Thoracic aorta (tissue), 2 donors: ENCODE results near the gene PFN4. TPM values are rescaled to one million over a fixed set of nuclear protein-coding genes. Genes with fewer than 3 reads are reported as not detected.
"Not testable (repeated sequence)": the region's sequence is repeated elsewhere in the genome, so short reads cannot be mapped to it uniquely, and the experiment has no call there.

Source experiments
- ATAC-seq: fragments of 150-250 bp; one replicate; pipeline ENCODE4 v1.8.0; 2017; ENCODE audit warnings: low read depth; ENCODE audit not compliant: insufficient number of reproducible peaks, low FRiP score
- DNase-seq: peaks from one replicate; pipeline ENCODE4 v3.0.0-alpha.2; 2020; ENCODE audit warnings: low spot score
- H3K27ac ChIP-seq, 2 donors: fragments of 200-600 bp; sonication (generic); 1 replicate in 1 of 2; 2 replicates in 1 of 2; pipeline ENCODE4 v1.5.1; 2016; ENCODE audit warnings: mild to moderate bottlenecking in 2 of 2, moderate library complexity in 2 of 2
- H3K27me3 ChIP-seq: fragments of 200-600 bp; sonication (generic); replicated peaks from 2 replicates; pipeline ENCODE4 v1.6.0; 2016; ENCODE audit warnings: mild to moderate bottlenecking; ENCODE audit not compliant: insufficient read depth
- H3K36me3 ChIP-seq: fragments of 200-600 bp; sonication (generic); one replicate; pipeline ENCODE4 v1.5.1; 2016
- H3K4me1 ChIP-seq, 2 donors: fragments of 200-600 bp; sonication (generic); 1 replicate in 1 of 2; 2 replicates in 1 of 2; pipeline versions ENCODE4 v1.5.1 to v1.6.0; 2016; ENCODE audit warnings: low read depth in 2 of 2, mild to moderate bottlenecking in 1 of 2; ENCODE audit not compliant: control insufficient read depth in 1 of 2
- H3K4me3 ChIP-seq: fragments of 200-600 bp; sonication (generic); 2 replicates; pipeline ENCODE4 v1.5.1; 2016; ENCODE audit warnings: mild to moderate bottlenecking
- H3K9me3 ChIP-seq: fragments of 200-600 bp; sonication (generic); 2 replicates; pipeline ENCODE4 v1.5.1; 2016
- total RNA-seq, 2 donors: library from RNA; depleted of rRNA; stranded (reverse); fragments of >200 nt; gene quantifications; one replicate each; pipeline versions ENCODE4 v1.1.0 to v1.2.3, GENCODE V29; 2016
- TF ChIP-seq, protein P1 (sequence below): fragments of 200-600 bp; sonication (generic); IDR thresholded peaks from one replicate; pipeline ENCODE4 v1.5.1; 2019; ENCODE audit warnings: antibody characterized with exemption

Gene PFN4
- total RNA-seq, 2 donors from 2014 or later = 1.9 TPM; not detected in 1

DNA sequence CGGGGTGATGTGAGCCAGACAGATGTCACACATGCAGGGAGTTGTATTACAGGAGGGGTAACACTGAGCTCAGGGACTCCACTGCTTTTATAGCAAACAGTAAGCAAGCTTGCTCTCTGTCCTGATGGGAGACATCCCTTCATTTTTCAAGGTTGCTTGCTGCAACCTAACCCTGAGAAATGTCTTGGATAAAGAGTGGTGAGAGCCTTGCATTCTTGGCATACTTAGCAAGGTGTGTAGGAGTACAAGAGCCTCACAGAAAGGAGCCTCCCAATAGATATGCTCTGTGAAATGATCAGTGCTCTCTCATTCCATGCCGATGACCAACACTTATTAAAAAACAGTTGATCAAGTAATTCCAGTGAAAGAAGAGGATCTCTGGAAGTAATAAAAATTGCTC, 8.1 kb downstream of the PFN4 start:
- DNase-seq = no peak
- Histone ChIP-seq H3K27me3 (no peaks in the 10 kb centered on the region), H3K9me3 (no peaks in the 10 kb centered on the region), H3K4me1 (no peaks in the 10 kb centered on the region), H3K36me3 (peaks cover 4% of the 10 kb centered on the region), H3K4me3 (no peak overlapping the region), H3K27ac (no peak overlapping the region)
- no peak for ATAC-seq
- TF ChIP-seq, protein P1, sequence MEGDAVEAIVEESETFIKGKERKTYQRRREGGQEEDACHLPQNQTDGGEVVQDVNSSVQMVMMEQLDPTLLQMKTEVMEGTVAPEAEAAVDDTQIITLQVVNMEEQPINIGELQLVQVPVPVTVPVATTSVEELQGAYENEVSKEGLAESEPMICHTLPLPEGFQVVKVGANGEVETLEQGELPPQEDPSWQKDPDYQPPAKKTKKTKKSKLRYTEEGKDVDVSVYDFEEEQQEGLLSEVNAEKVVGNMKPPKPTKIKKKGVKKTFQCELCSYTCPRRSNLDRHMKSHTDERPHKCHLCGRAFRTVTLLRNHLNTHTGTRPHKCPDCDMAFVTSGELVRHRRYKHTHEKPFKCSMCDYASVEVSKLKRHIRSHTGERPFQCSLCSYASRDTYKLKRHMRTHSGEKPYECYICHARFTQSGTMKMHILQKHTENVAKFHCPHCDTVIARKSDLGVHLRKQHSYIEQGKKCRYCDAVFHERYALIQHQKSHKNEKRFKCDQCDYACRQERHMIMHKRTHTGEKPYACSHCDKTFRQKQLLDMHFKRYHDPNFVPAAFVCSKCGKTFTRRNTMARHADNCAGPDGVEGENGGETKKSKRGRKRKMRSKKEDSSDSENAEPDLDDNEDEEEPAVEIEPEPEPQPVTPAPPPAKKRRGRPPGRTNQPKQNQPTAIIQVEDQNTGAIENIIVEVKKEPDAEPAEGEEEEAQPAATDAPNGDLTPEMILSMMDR = no peak

DNA sequence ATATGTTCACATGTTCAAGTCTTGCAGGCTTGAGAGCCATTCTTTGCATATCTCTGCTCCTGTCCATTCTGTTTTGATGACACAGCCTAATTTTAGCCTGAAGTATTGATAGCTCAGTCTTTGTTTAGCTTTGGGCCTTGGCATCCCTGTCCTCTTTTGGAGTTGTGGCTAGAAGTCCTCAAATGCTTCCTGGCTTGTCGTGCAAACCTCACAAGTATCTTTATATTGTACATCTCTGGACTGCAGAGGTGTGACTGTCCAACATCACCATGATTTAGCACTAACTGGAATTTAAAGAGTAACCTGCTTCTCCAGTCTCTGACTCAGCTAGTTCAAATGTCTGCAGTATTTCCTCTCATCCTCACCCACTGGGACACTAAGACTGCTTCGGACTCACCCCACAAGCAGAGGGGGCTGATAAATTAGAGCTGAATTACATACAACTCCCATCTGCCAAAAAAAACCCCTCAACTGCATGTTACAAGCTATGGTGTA, 11.7 kb downstream of the PFN4 start:
- no peaks in the 10 kb centered on the region for H3K9me3 ChIP-seq
- no peak for DNase-seq
- no peak overlapping the region for H3K4me3 ChIP-seq
- H3K27me3 ChIP-seq = no peaks in the 10 kb centered on the region
- TF ChIP-seq, protein P1 = no peak
- no peaks in the 10 kb centered on the region for H3K4me1 ChIP-seq
- no peak overlapping the region for H3K27ac ChIP-seq
- ATAC-seq = no peak
- H3K36me3 ChIP-seq = peaks cover 4% of the 10 kb centered on the region

DNA sequence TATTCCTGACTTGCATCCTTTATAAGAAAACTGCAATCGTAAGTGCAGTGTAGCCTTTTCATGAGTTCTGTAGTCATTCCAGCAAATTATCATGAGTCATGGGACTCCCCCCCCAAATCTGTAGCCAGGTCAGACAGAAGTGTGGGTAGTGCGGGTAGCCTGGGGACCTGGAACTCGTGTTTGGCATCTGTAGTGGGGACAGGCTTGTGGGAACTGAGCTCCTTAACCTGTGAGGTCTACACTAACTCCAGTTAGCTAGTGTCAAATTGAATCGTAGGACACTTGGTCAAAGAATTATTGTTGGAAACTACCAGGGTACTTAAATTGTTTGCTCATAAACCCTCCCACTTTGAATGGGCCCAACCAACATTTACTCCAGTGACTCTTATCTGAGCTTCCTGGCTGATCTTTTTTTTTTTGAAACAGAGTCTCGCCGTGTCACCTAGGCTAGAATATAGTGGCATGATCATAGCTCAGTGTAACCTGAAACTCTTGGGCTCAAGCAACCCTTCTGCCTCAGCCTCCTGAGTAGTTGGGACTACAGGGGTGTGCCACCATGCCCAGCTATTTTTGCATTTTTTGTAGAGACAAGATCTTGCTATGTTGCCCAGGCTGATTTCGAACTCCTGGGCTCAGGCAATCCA, 12.4 kb downstream of the PFN4 start:
- H3K9me3 ChIP-seq = no peaks in the 10 kb centered on the region
- no peak overlapping the region for H3K4me3 ChIP-seq
- TF ChIP-seq, protein P1 = no peak
- H3K4me1 ChIP-seq = no peaks in the 10 kb centered on the region
- DNase-seq (no peak), ATAC-seq (no peak)
- no peaks in the 10 kb centered on the region for H3K27me3 ChIP-seq
- H3K36me3 ChIP-seq = peaks cover 4% of the 10 kb centered on the region
- no peak overlapping the region for H3K27ac ChIP-seq

DNA sequence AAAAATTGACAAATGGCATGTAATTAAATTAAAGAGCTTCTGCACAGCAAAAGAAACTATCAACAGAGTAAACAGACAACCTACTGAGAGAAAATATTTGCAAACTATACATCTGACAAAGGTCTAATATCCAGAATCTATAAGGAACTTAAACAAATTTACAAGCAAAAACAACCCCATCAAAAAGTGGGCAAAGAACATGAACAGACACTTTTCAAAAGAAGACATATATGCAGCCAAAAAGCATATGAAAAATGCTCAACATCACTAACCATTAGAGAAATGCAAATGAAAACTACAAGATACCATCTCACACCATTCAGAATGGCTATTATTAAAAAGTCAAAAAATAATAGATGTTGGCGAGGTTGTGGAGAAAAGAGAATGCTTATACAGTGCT, 13.7 kb downstream of the PFN4 start:
- not testable (repeated sequence) for H3K4me3 ChIP-seq, DNase-seq, H3K27me3 ChIP-seq, H3K27ac ChIP-seq, H3K4me1 ChIP-seq, H3K36me3 ChIP-seq, ATAC-seq, H3K9me3 ChIP-seq

DNA sequence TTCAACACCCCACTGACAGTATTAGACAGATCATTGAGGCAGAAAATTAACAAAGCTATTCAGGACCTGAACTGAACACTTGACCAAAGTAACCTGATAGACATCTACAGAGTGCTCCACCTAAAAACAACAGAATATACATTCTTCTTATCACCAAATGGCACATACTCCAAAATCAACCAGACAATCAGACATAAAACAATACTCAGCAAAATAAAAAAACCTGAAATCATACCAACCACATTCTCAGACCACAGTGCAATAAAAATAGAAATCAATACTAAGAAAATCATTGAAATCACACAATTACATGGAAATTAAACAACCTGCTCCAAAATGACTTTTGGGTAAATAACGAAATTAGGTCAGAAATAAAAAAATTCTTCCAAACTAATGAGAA, 15.8 kb downstream of the PFN4 start:
- no peak overlapping the region for H3K4me3 ChIP-seq
- H3K27ac ChIP-seq = no peak overlapping the region
- TF ChIP-seq, protein P1 = no peak
- no peak for DNase-seq
- H3K27me3 ChIP-seq = no peaks in the 10 kb centered on the region
- ATAC-seq = no peak
- no peaks in the 10 kb centered on the region for H3K9me3 ChIP-seq
- no peaks in the 10 kb centered on the region for H3K4me1 ChIP-seq
- peaks cover 6% of the 10 kb centered on the region for H3K36me3 ChIP-seq

DNA sequence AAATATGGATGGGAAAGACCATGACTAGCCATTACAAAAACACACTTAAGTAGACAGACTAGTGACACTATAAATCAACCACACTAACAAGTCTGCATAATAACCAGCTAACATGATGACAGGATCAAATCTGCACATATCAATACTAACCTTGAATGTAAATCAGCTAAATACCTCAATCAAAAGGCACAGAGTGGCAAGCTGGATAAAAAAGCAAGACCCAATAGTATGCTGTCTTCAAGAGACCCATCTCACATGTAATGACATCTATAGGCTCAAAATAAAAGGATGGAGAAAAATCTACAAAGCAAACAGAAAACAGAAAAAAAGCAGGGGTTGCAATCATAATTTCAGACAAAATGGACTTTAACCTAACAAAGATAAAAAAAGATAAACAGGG, 16.3 kb downstream of the PFN4 start:
- H3K9me3 ChIP-seq = no peaks in the 10 kb centered on the region
- ATAC-seq = no peak

More for the DNA sequence above, 16.3 kb downstream of the PFN4 start:
- no peaks in the 10 kb centered on the region for H3K27me3 ChIP-seq
- no peak for DNase-seq
- no peaks in the 10 kb centered on the region for H3K4me1 ChIP-seq
- H3K36me3 ChIP-seq = peaks cover 6% of the 10 kb centered on the region
- H3K4me3 ChIP-seq = no peak overlapping the region
- TF ChIP-seq, protein P1 = no peak
- no peak overlapping the region for H3K27ac ChIP-seq
